Smooth muscle cell of the brain vasculature (primary cell): ENCODE results near the gene TFCP2.

ENCODE experiments used
- DNase-seq: peaks from one replicate; pipeline ENCODE4 v3.0.0-alpha.2; 2012; ENCODE audit warnings: low read depth, low spot score

The TFCP2 gene

GRCh38 chr12:51156245-51156765, 16.6 kb downstream of the TFCP2 start:
- DNase-seq: no peak

GRCh38 chr12:51152953-51153352, 20.0 kb downstream of the TFCP2 start:
- no peak for DNase-seq

- DNase-seq: no peak
Observed at GRCh38 chr12:51150777-51151176, 22.2 kb downstream of the TFCP2 start.

- no peak for DNase-seq
Observed at GRCh38 chr12:51147309-51147708, 25.6 kb downstream of the TFCP2 start.

- no peak for DNase-seq
Observed at GRCh38 chr12:51139292-51139844, 33.6 kb downstream of the TFCP2 start.

- no peak for DNase-seq
Observed at GRCh38 chr12:51132693-51133092, 40.2 kb downstream of the TFCP2 start.

- DNase-seq: no peak
Observed at GRCh38 chr12:51131745-51132521, 41.0 kb downstream of the TFCP2 start.

- no peak for DNase-seq
Observed at GRCh38 chr12:51128919-51129318, 44.0 kb downstream of the TFCP2 start.

- DNase-seq: no peak
Observed at GRCh38 chr12:51127050-51127729, 45.7 kb downstream of the TFCP2 start.

GRCh38 chr12:51126297-51126696, 46.6 kb downstream of the TFCP2 start:
- no peak for DNase-seq

GRCh38 chr12:51124504-51124903, 48.4 kb downstream of the TFCP2 start:
- no peak for DNase-seq

- no peak for DNase-seq
Observed at GRCh38 chr12:51122844-51123243, 50.1 kb downstream of the TFCP2 start.

- DNase-seq: no peak
Observed at GRCh38 chr12:51118706-51119105, 54.2 kb downstream of the TFCP2 start.

GRCh38 chr12:51115533-51115932, 57.4 kb downstream of the TFCP2 start:
- DNase-seq: no peak

GRCh38 chr12:51108136-51108535, 64.8 kb downstream of the TFCP2 start:
- no peak for DNase-seq

- no peak for DNase-seq
Observed at GRCh38 chr12:51103977-51104376, 69.0 kb downstream of the TFCP2 start.

GRCh38 chr12:51098611-51099010, 74.3 kb downstream of the TFCP2 start:
- no peak for DNase-seq

GRCh38 chr12:51090705-51091229, 82.2 kb downstream of the TFCP2 start:
- no peak for DNase-seq

- no peak for DNase-seq
Observed at GRCh38 chr12:51087818-51088217, 85.1 kb downstream of the TFCP2 start.

GRCh38 chr12:51086933-51087332, 86.0 kb downstream of the TFCP2 start:
- DNase-seq: no peak

GRCh38 chr12:51085757-51086156, 87.2 kb downstream of the TFCP2 start:
- no peak for DNase-seq

- peak; percentile 88 for DNase-seq
Observed at GRCh38 chr12:51083126-51083833, 89.7 kb downstream of the TFCP2 start, which contains the start of gene CSRNP2. Gene CSRNP2, minus strand, starts transcription at chr12:51083596. Its CDS starts 7,035 bp downstream, at chr12:51076561.
